Esophagus muscularis mucosa (tissue), 3 donors: ENCODE data around the gene GNG7.

Source experiments
- POLR2A ChIP-seq: fragments of 450-650 bp; IDR thresholded peaks from one replicate; pipeline ENCODE4 v1.6.1; 2017; ENCODE audit warnings: antibody characterized with exemption, moderate library complexity, mild to moderate bottlenecking, low read depth
- TF ChIP-seq, protein P1 (sequence below), 3 experiments: fragments of 200-600 bp in 2 of 3; fragments of 450-650 bp in 1 of 3; sonication (generic) in 2 of 3; IDR thresholded peaks; one replicate each; pipeline ENCODE4 v1.5.1; 2017 to 2019; ENCODE audit warnings: antibody characterized with exemption in 3 of 3, mild to moderate bottlenecking in 2 of 3, moderate library complexity in 1 of 3

DNA sequence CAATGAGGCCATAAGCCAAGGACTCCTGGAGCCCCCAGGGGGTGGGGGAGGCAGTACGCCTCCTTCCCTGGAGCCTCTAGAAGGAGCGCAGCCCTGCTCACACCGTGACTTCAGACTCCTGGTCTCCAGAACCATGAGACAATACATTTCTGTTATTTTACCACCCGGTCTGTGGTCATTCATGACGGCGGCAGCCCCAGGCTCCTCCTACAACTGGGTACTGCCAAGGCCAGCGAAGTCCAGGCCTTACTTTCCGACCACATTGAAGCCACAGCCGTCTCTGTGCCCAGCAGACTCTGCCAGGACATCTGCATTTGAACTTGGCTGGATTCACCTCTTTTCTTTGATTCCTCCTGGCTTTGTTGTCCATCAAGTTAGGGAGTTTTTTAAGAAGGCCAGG lies 10.5 kb downstream of the GNG7 start:
- TF ChIP-seq POLR2A, result no peak
- TF ChIP-seq, protein P1, sequence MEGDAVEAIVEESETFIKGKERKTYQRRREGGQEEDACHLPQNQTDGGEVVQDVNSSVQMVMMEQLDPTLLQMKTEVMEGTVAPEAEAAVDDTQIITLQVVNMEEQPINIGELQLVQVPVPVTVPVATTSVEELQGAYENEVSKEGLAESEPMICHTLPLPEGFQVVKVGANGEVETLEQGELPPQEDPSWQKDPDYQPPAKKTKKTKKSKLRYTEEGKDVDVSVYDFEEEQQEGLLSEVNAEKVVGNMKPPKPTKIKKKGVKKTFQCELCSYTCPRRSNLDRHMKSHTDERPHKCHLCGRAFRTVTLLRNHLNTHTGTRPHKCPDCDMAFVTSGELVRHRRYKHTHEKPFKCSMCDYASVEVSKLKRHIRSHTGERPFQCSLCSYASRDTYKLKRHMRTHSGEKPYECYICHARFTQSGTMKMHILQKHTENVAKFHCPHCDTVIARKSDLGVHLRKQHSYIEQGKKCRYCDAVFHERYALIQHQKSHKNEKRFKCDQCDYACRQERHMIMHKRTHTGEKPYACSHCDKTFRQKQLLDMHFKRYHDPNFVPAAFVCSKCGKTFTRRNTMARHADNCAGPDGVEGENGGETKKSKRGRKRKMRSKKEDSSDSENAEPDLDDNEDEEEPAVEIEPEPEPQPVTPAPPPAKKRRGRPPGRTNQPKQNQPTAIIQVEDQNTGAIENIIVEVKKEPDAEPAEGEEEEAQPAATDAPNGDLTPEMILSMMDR (IDR thresholded peaks at IDR 0.05), result no peak
